ENCODE data around the gene SCAP. TPM values are rescaled to one million over a fixed set of nuclear protein-coding genes. Genes with fewer than 3 reads are reported as not detected.

SCAP gene
- total and polyA plus RNA-seq, 2 of the 13 experiments (the other 11 are each of a cell fraction or from before 2014, with no cell fraction given): 40.4 to 53.3 TPM

DNA sequence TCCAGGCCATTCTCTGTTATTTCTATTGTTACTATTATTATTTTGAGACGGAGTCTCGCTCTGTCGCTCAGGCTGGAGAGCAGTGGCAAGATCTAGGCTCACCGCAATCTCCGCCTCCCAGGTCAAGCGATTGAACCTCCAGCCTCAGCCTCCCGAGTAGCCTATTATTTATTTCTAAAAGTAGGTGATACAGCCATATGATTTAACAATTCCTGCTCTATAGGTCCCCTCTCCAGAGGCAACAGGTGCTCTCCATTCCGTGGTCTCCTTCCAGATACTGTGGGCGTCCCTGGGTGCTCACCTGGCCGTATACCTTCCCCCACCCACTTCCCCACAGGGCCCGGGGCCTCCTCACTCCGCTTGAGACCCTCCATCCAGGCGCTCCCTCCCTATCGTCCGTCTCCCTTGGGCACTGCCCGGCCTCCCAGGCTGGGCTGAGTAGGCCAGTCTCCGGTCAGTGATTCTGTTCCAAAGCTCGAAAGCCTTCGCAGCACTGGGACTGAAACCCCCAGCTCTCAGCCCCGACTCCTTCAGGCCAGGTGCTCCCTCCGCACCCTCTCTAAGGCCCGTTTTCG lies 95.6 kb downstream of the SCAP start (continued):
- TF ChIP-seq, protein P1, sequence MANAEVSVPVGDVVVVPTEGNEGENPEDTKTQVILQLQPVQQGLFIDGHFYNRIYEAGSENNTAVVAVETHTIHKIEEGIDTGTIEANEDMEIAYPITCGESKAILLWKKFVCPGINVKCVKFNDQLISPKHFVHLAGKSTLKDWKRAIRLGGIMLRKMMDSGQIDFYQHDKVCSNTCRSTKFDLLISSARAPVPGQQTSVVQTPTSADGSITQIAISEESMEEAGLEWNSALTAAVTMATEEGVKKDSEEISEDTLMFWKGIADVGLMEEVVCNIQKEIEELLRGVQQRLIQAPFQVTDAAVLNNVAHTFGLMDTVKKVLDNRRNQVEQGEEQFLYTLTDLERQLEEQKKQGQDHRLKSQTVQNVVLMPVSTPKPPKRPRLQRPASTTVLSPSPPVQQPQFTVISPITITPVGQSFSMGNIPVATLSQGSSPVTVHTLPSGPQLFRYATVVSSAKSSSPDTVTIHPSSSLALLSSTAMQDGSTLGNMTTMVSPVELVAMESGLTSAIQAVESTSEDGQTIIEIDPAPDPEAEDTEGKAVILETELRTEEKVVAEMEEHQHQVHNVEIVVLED (CRISPR knock-in tag; IDR thresholded peaks at IDR 0.05; ENCODE audit: borderline replicate concordance): no peak
- TF ChIP-seq NRL (CRISPR knock-in tag; IDR thresholded peaks at IDR 0.05; ENCODE audit: borderline replicate concordance) (peak; percentile 19), NR2C2 (CRISPR knock-in tag; IDR thresholded peaks at IDR 0.05; ENCODE audit: borderline replicate concordance) (no peak), MED13 (CRISPR knock-in tag; IDR thresholded peaks at IDR 0.05) (no peak), ZNF563 (CRISPR knock-in tag; IDR thresholded peaks at IDR 0.05) (no peak; the same call in 1 of the 2 replicates), ZNF543 (CRISPR knock-in tag; IDR thresholded peaks at IDR 0.05) (no peak), YEATS4 (CRISPR knock-in tag; IDR thresholded peaks at IDR 0.05; ENCODE audit: borderline replicate concordance) (no peak), ZNF224 (CRISPR knock-in tag; IDR thresholded peaks at IDR 0.05) (0 out of 2 replicates have a peak, but pooled peaks have one; percentile 17), HIVEP1 (CRISPR knock-in tag; IDR thresholded peaks at IDR 0.05) (0 out of 2 replicates have a peak, but pooled peaks have one; percentile 10), ZNF337 (CRISPR knock-in tag; IDR thresholded peaks at IDR 0.05; ENCODE audit: borderline replicate concordance, low read depth) (no peak), ZNF468 (CRISPR knock-in tag; IDR thresholded peaks at IDR 0.05) (0 out of 2 replicates have a peak, but pooled peaks have one; percentile 52), SOX13 (IDR thresholded peaks at IDR 0.05) (no peak), SOX13 (CRISPR knock-in tag; conservative IDR thresholded peaks at IDR 0.05 in 1 of 2, IDR thresholded peaks at IDR 0.05 in 1 of 2) (no peak), TAF1 (CRISPR knock-in tag; IDR thresholded peaks at IDR 0.05) (no peak), MYC (CRISPR knock-in tag; IDR thresholded peaks at IDR 0.05; ENCODE audit: borderline replicate concordance) (no peak), CEBPZ (IDR thresholded peaks at IDR 0.05; ENCODE audit: low read length) (no peak), ESRRA (CRISPR knock-in tag; IDR thresholded peaks at IDR 0.05; ENCODE audit: low read depth) (no peak), ZNF567 (CRISPR knock-in tag; IDR thresholded peaks at IDR 0.05; ENCODE audit: borderline replicate concordance) (no peak), KDM5B (CRISPR knock-in tag; IDR thresholded peaks at IDR 0.05; ENCODE audit: borderline replicate concordance) (no peak)
- TF ChIP-seq, protein P2, sequence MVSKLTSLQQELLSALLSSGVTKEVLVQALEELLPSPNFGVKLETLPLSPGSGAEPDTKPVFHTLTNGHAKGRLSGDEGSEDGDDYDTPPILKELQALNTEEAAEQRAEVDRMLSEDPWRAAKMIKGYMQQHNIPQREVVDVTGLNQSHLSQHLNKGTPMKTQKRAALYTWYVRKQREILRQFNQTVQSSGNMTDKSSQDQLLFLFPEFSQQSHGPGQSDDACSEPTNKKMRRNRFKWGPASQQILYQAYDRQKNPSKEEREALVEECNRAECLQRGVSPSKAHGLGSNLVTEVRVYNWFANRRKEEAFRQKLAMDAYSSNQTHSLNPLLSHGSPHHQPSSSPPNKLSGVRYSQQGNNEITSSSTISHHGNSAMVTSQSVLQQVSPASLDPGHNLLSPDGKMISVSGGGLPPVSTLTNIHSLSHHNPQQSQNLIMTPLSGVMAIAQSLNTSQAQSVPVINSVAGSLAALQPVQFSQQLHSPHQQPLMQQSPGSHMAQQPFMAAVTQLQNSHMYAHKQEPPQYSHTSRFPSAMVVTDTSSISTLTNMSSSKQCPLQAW (CRISPR knock-in tag; IDR thresholded peaks at IDR 0.05): no peak
- TF ChIP-seq, protein P3, sequence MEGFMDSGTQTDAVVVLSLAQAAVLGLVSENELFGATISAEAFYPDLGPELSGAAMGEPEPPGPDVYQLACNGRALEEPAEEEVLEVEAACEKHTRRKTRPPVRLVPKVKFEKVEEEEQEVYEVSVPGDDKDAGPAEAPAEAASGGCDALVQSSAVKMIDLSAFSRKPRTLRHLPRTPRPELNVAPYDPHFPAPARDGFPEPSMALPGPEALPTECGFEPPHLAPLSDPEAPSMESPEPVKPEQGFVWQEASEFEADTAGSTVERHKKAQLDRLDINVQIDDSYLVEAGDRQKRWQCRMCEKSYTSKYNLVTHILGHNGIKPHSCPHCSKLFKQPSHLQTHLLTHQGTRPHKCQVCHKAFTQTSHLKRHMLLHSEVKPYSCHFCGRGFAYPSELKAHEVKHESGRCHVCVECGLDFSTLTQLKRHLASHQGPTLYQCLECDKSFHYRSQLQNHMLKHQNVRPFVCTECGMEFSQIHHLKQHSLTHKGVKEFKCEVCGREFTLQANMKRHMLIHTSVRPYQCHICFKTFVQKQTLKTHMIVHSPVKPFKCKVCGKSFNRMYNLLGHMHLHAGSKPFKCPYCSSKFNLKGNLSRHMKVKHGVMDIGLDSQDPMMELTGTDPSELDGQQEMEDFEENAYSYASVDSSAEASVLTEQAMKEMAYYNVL (CRISPR knock-in tag; IDR thresholded peaks at IDR 0.05; ENCODE audit: borderline replicate concordance): no peak

All from HepG2 (cell line).